Smooth muscle cell (in vitro differentiated cells): ENCODE results near the gene LIN28B. TPM values are rescaled to one million over a fixed set of nuclear protein-coding genes. Genes with fewer than 3 reads are reported as not detected.
"Not testable (repeated sequence)": the region's sequence is repeated elsewhere in the genome, so short reads cannot be mapped to it uniquely, and the experiment has no call there.

Experiments used
- DNase-seq: peaks from one replicate; lab custom pipeline; 2025; ENCODE audit not compliant: unreplicated experiment; lab: John Stamatoyannopoulos, UW
- H2AFZ ChIP-seq: fragments of 200-600 bp; sonication (generic); 2 replicates; pipeline ENCODE4 v1.6.0; 2016; ENCODE audit warnings: antibody characterized with exemption, low read depth, mild to moderate bottlenecking
- H3F3A ChIP-seq: fragments of 200-600 bp; sonication (generic); 2 replicates; pipeline ENCODE4 v1.6.0; 2017; ENCODE audit warnings: antibody characterized with exemption, low read depth
- H3K27ac ChIP-seq: fragments of 200-600 bp; sonication (generic); 2 replicates; pipeline ENCODE4 v1.5.1; 2016; ENCODE audit warnings: low read depth, mild to moderate bottlenecking
- H3K27me3 ChIP-seq: fragments of 200-600 bp; sonication (generic); 2 replicates; pipeline ENCODE4 v1.6.1; 2016; ENCODE audit warnings: low read depth, mild to moderate bottlenecking
- H3K36me3 ChIP-seq: fragments of 200-600 bp; sonication (generic); 2 replicates; pipeline ENCODE4 v1.5.1; 2016; ENCODE audit warnings: low read depth
- H3K4me1 ChIP-seq: fragments of 200-600 bp; sonication (generic); 2 replicates; pipeline ENCODE4 v1.5.1; 2016; ENCODE audit warnings: low read depth
- H3K4me2 ChIP-seq: fragments of 200-600 bp; sonication (generic); 2 replicates; pipeline ENCODE4 v1.6.0; 2016; ENCODE audit warnings: mild to moderate bottlenecking
- H3K4me3 ChIP-seq: fragments of 200-600 bp; sonication (generic); 2 replicates; pipeline ENCODE4 v1.5.1; 2016; ENCODE audit warnings: mild to moderate bottlenecking
- H3K79me2 ChIP-seq: fragments of 200-600 bp; sonication (generic); 2 replicates; pipeline ENCODE4 v1.6.0; 2016; ENCODE audit warnings: low read depth, mild to moderate bottlenecking
- H3K9ac ChIP-seq: fragments of 200-600 bp; sonication (generic); 2 replicates; pipeline ENCODE4 v1.6.0; 2016; ENCODE audit warnings: low read depth
- H3K9me3 ChIP-seq: fragments of 200-600 bp; sonication (generic); replicated peaks from 2 replicates; pipeline ENCODE4 v1.5.1; 2016; ENCODE audit warnings: low read depth
- H4K20me1 ChIP-seq: fragments of 200-600 bp; sonication (generic); 2 replicates; pipeline ENCODE4 v1.6.0; 2016; ENCODE audit warnings: low read depth
- CTCF ChIP-seq: fragments of 200-600 bp; sonication (generic); IDR thresholded peaks from 2 replicates; pipeline ENCODE4 v1.5.1; 2017; ENCODE audit warnings: borderline replicate concordance, mild to moderate bottlenecking, antibody characterized with exemption; ENCODE audit not compliant: insufficient read depth, poor library complexity, severe bottlenecking
- WGBS: methylation state at CpG from one replicate; pipeline ENCODE4 v1.1.7; 2016; ENCODE audit warnings: low lambda C conversion rate; 5-methylcytosine and 5-hydroxymethylcytosine counted together
- polyA plus RNA-seq: library from polyadenylated mRNA; unstranded; fragments of >200 nt; fragmentation: Nextera tagmentation; extraction: Ambion mirVana; gene quantifications from 2 replicates; pipeline ENCODE4 v1.2.1, GENCODE V29; 2016
- total RNA-seq: library from RNA; depleted of rRNA; stranded (reverse); fragments of >200 nt; gene quantifications from 2 replicates; pipeline ENCODE4 v1.2.3, GENCODE V29; 2014

Gene LIN28B
- total and polyA plus RNA-seq, 2 experiments from 2014 or later = 1.4 to 11.6 TPM

- H3F3A ChIP-seq = no peaks in the 10 kb centered on the region
- H3K4me2 ChIP-seq = no peak overlapping the region
- H3K27me3 ChIP-seq = no peaks in the 10 kb centered on the region
- H3K79me2 ChIP-seq = no peaks in the 10 kb centered on the region
- TF ChIP-seq CTCF = no peak
- no peak overlapping the region for H2AFZ ChIP-seq
- DNase-seq = no peak
- no peaks in the 10 kb centered on the region for H3K9me3 ChIP-seq
- H4K20me1 ChIP-seq = no peaks in the 10 kb centered on the region
- no peak overlapping the region for H3K9ac ChIP-seq
- H3K27ac ChIP-seq = no peak overlapping the region
- H3K36me3 ChIP-seq = no peaks in the 10 kb centered on the region
- peaks cover 11% of the 10 kb centered on the region for H3K4me1 ChIP-seq
- H3K4me3 ChIP-seq = no peak overlapping the region
Measured at GRCh38 chr6:105075210-105075609, 118.3 kb downstream of the LIN28B start.

GRCh38 chr6:105076418-105076817 is 119.5 kb downstream of the LIN28B start:
- DNase-seq, H3K4me2 ChIP-seq, H3K27me3 ChIP-seq, H3K9ac ChIP-seq, H2AFZ ChIP-seq, H3K36me3 ChIP-seq, H3K4me3 ChIP-seq, H3K9me3 ChIP-seq, H3K79me2 ChIP-seq, H3F3A ChIP-seq, H3K27ac ChIP-seq, H4K20me1 ChIP-seq: not testable (repeated sequence)
- peaks cover 11% of the 10 kb centered on the region for H3K4me1 ChIP-seq
- 92% methylated on average over 8 of the region's 8 CpGs for WGBS

GRCh38 chr6:105077596-105078385 is 120.9 kb downstream of the LIN28B start:
- Histone ChIP-seq H2AFZ (no peak overlapping the region), H3K27ac (no peak overlapping the region), H3K27me3 (no peaks in the 10 kb centered on the region), H4K20me1 (no peaks in the 10 kb centered on the region), H3K79me2 (no peaks in the 10 kb centered on the region), H3K36me3 (no peaks in the 10 kb centered on the region), H3K4me1 (peaks cover 2% of the 10 kb centered on the region), H3F3A (no peaks in the 10 kb centered on the region), H3K4me3 (no peak overlapping the region), H3K9ac (no peak overlapping the region), H3K4me2 (no peak overlapping the region), H3K9me3 (no peaks in the 10 kb centered on the region)
- WGBS = 2% methylated on average over 1 of the region's 1 CpG
- TF ChIP-seq CTCF = peak; percentile 54
- DNase-seq = no peak

- no peaks in the 10 kb centered on the region for H3K36me3 ChIP-seq
- 91% methylated on average over 6 of the region's 6 CpGs for WGBS
- H3K4me1 ChIP-seq = no peaks in the 10 kb centered on the region
- DNase-seq = no peak
- H3F3A ChIP-seq = no peaks in the 10 kb centered on the region
- no peaks in the 10 kb centered on the region for H4K20me1 ChIP-seq
- TF ChIP-seq CTCF = no peak
- no peaks in the 10 kb centered on the region for H3K79me2 ChIP-seq
- no peak overlapping the region for H2AFZ ChIP-seq
- H3K9me3 ChIP-seq = no peaks in the 10 kb centered on the region
- no peak overlapping the region for H3K27ac ChIP-seq
- H3K9ac ChIP-seq = no peak overlapping the region
- no peak overlapping the region for H3K4me3 ChIP-seq
- H3K4me2 ChIP-seq = no peak overlapping the region
- no peaks in the 10 kb centered on the region for H3K27me3 ChIP-seq
Measured at GRCh38 chr6:105078386-105078708, 121.4 kb downstream of the LIN28B start.
